ENCODE measurements around the gene SLX4IP. TPM values are rescaled to one million over a fixed set of nuclear protein-coding genes. Genes with fewer than 3 reads are reported as not detected.

SLX4IP gene
- total and polyA plus RNA-seq, 2 of the 13 experiments (the other 11 are each of a cell fraction or from before 2014, with no cell fraction given): 3.6 to 7.3 TPM

DNA sequence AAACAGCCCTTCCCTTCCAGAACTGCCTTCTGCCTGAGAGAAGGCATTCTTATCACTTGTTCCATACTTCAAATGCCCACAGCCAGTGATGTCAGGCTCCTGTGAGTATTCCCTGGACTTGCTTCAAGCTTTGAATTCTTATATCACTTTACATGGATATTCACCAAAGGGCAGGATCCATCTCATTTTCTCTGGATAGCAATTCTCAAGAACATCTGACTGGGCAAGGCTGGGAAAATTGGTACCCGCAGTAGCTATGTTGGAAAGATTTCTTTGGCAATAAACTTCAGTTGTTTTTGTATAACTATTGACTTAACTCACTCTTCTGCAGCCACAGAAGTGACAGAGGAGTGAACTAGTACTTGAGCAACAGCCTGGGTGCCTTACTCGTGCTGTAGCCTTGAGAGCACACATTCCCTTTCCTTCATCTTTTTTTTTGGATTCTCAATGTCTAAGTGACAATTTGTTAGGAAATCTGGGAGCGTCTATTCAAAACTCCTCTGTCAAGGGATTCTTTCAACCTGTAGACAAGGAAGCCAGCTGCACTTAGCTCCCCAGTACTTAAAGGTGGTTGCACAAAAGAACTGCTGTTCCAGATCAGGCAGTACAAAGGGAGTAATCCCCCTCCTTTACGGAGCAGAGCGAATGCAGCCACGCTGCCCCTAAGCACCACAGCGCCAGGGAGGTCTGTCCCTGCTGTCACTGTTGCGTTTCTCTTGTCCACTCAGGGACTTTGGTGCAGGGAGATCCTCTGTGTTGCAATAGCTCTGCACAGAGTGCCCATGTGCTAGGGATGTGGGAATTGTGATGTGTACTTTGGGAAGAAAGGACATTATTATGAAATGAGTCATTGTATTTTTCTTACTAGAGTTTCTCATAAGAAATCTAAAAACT, 169.1 kb downstream of the SLX4IP start (continued):
- TF ChIP-seq ZSCAN30 (CRISPR knock-in tag; IDR thresholded peaks at IDR 0.05) (no peak), GFI1 (CRISPR knock-in tag; IDR thresholded peaks at IDR 0.05; ENCODE audit: borderline replicate concordance) (peak; percentile 72; the same call in 1 of the 2 replicates), HNF4A (CRISPR knock-in tag; IDR thresholded peaks at IDR 0.05) (peak; percentile 95), TARDBP (CRISPR knock-in tag; IDR thresholded peaks at IDR 0.05) (peak; percentile 98), NBN (conservative IDR thresholded peaks at IDR 0.05) (no peak), ZNF713 (CRISPR knock-in tag; IDR thresholded peaks at IDR 0.05) (0 out of 2 replicates have a peak, but pooled peaks have one; percentile 55), PCBP1 (IDR thresholded peaks at IDR 0.05; ENCODE audit: borderline replicate concordance, low read depth, low read length) (no peak), RXRA (CRISPR knock-in tag; IDR thresholded peaks at IDR 0.05) (peak; percentile 87), ZNF879 (CRISPR knock-in tag; IDR thresholded peaks at IDR 0.05) (no peak), FOSL2 (CRISPR knock-in tag; IDR thresholded peaks at IDR 0.05) (peak; percentile 100), SKI (IDR thresholded peaks at IDR 0.05; ENCODE audit: partially characterized antibody) (peak; percentile 63), ZMYM3 (CRISPR knock-in tag; IDR thresholded peaks at IDR 0.05) (peak; percentile 84; the same call in 1 of the 2 replicates), ZNF816 (CRISPR knock-in tag; IDR thresholded peaks at IDR 0.05; ENCODE audit: borderline replicate concordance) (no peak), MEF2D (CRISPR knock-in tag; IDR thresholded peaks at IDR 0.05) (peak; percentile 90)
- TF ChIP-seq, protein P1, sequence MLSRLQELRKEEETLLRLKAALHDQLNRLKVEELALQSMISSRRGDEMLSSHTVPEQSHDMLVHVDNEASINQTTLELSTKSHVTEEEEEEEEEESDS (CRISPR knock-in tag; IDR thresholded peaks at IDR 0.05; ENCODE audit: borderline replicate concordance): peak; percentile 58; the same call in 1 of the 2 replicates
- TF ChIP-seq, protein P2, sequence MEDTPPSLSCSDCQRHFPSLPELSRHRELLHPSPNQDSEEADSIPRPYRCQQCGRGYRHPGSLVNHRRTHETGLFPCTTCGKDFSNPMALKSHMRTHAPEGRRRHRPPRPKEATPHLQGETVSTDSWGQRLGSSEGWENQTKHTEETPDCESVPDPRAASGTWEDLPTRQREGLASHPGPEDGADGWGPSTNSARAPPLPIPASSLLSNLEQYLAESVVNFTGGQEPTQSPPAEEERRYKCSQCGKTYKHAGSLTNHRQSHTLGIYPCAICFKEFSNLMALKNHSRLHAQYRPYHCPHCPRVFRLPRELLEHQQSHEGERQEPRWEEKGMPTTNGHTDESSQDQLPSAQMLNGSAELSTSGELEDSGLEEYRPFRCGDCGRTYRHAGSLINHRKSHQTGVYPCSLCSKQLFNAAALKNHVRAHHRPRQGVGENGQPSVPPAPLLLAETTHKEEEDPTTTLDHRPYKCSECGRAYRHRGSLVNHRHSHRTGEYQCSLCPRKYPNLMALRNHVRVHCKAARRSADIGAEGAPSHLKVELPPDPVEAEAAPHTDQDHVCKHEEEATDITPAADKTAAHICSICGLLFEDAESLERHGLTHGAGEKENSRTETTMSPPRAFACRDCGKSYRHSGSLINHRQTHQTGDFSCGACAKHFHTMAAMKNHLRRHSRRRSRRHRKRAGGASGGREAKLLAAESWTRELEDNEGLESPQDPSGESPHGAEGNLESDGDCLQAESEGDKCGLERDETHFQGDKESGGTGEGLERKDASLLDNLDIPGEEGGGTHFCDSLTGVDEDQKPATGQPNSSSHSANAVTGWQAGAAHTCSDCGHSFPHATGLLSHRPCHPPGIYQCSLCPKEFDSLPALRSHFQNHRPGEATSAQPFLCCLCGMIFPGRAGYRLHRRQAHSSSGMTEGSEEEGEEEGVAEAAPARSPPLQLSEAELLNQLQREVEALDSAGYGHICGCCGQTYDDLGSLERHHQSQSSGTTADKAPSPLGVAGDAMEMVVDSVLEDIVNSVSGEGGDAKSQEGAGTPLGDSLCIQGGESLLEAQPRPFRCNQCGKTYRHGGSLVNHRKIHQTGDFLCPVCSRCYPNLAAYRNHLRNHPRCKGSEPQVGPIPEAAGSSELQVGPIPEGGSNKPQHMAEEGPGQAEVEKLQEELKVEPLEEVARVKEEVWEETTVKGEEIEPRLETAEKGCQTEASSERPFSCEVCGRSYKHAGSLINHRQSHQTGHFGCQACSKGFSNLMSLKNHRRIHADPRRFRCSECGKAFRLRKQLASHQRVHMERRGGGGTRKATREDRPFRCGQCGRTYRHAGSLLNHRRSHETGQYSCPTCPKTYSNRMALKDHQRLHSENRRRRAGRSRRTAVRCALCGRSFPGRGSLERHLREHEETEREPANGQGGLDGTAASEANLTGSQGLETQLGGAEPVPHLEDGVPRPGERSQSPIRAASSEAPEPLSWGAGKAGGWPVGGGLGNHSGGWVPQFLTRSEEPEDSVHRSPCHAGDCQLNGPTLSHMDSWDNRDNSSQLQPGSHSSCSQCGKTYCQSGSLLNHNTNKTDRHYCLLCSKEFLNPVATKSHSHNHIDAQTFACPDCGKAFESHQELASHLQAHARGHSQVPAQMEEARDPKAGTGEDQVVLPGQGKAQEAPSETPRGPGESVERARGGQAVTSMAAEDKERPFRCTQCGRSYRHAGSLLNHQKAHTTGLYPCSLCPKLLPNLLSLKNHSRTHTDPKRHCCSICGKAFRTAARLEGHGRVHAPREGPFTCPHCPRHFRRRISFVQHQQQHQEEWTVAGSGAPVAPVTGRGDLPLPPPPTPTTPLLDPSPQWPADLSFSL (CRISPR knock-in tag; IDR thresholded peaks at IDR 0.05): peak; percentile 66; the same call in 1 of the 2 replicates
- TF ChIP-seq, protein P3, sequence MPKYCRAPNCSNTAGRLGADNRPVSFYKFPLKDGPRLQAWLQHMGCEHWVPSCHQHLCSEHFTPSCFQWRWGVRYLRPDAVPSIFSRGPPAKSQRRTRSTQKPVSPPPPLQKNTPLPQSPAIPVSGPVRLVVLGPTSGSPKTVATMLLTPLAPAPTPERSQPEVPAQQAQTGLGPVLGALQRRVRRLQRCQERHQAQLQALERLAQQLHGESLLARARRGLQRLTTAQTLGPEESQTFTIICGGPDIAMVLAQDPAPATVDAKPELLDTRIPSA (CRISPR knock-in tag; IDR thresholded peaks at IDR 0.05; ENCODE audit: borderline replicate concordance): no peak
- TF ChIP-seq, protein P4, sequence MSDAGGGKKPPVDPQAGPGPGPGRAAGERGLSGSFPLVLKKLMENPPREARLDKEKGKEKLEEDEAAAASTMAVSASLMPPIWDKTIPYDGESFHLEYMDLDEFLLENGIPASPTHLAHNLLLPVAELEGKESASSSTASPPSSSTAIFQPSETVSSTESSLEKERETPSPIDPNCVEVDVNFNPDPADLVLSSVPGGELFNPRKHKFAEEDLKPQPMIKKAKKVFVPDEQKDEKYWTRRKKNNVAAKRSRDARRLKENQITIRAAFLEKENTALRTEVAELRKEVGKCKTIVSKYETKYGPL (CRISPR knock-in tag; IDR thresholded peaks at IDR 0.05): no peak
- TF ChIP-seq, protein P5, sequence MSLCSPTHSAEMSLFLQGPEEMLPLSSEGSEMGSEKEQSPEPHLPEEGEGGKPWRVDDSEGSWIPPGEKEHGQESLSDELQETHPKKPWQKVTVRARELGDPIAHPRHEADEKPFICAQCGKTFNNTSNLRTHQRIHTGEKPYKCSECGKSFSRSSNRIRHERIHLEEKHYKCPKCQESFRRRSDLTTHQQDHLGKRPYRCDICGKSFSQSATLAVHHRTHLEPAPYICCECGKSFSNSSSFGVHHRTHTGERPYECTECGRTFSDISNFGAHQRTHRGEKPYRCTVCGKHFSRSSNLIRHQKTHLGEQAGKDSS (CRISPR knock-in tag; IDR thresholded peaks at IDR 0.05; ENCODE audit: borderline replicate concordance, low read depth): peak; percentile 99
